PC-3 (cell line): ENCODE measurements around the gene KIAA1614.

Experiments
- EZH2 ChIP-seq: fragments of 300-600 bp; sonication (generic); IDR thresholded peaks from one replicate; pipeline ENCODE4 v1.6.1; 2017; ENCODE audit warnings: antibody characterized with exemption, mild to moderate bottlenecking, low read length; ENCODE audit not compliant: unreplicated experiment
- EZH2phosphoT487 ChIP-seq: fragments of 300-600 bp; sonication (generic); IDR thresholded peaks from 2 replicates; pipeline ENCODE4 v1.6.1; 2018; ENCODE audit warnings: mild to moderate bottlenecking, antibody characterized with exemption, low read length, borderline replicate concordance
- TF ChIP-seq, protein P1 (sequence below): fragments of 300-600 bp; sonication (generic); conservative IDR thresholded peaks from 2 replicates; pipeline ENCODE4 v1.5.1; 2017; ENCODE audit warnings: antibody characterized with exemption, low read depth, mild to moderate bottlenecking, low read length

DNA sequence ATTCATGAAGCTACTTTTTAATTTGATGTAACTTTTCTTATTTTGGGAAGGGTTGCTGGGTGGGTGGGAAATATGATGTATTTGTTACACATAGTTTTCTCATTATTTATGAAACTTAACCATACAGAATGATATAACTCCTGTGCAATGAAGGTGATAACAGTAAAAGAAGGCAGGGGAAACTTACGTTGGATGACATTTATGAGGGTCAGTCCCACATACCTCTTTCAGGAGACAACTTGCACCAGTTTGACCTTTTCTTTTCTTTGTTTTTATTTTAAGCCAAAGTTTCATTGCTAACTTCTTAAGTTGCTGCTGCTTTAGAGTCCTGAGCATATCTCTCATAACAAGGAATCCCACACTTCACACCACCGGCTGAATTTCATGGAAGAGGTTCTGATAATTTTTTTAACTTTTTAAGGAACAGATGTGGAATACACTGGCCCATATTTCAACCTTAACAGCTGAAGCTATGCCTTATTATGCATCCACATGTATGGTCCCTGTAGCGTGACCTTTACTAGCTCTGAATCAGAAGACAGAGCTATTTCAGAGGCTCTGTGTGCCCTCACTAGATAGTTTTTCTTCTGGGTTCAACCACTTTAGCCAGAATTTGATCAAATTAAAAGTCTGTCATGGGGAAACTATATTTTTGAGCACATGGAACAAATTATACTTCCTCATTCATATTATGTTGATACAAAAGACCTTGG is 28.0 kb upstream of the KIAA1614 start:
- TF ChIP-seq, protein P1, sequence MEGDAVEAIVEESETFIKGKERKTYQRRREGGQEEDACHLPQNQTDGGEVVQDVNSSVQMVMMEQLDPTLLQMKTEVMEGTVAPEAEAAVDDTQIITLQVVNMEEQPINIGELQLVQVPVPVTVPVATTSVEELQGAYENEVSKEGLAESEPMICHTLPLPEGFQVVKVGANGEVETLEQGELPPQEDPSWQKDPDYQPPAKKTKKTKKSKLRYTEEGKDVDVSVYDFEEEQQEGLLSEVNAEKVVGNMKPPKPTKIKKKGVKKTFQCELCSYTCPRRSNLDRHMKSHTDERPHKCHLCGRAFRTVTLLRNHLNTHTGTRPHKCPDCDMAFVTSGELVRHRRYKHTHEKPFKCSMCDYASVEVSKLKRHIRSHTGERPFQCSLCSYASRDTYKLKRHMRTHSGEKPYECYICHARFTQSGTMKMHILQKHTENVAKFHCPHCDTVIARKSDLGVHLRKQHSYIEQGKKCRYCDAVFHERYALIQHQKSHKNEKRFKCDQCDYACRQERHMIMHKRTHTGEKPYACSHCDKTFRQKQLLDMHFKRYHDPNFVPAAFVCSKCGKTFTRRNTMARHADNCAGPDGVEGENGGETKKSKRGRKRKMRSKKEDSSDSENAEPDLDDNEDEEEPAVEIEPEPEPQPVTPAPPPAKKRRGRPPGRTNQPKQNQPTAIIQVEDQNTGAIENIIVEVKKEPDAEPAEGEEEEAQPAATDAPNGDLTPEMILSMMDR: no peak
- TF ChIP-seq EZH2 (no peak), EZH2phosphoT487 (no peak)
